Subcutaneous adipose tissue (tissue), 4 donors: ENCODE measurements around the gene DEDD. TPM values are rescaled to one million over a fixed set of nuclear protein-coding genes. Genes with fewer than 3 reads are reported as not detected.

Experiments used
- CTCF ChIP-seq: fragments of 450-650 bp; IDR thresholded peaks from one replicate; pipeline ENCODE4 v1.5.1; 2016; ENCODE audit warnings: low read depth, mild to moderate bottlenecking, control low read depth, antibody characterized with exemption, moderate library complexity
- total RNA-seq, 4 donors: library from RNA; depleted of rRNA; stranded (reverse); fragments of >200 nt; gene quantifications; one replicate each; pipeline ENCODE4 v1.1.0, GENCODE V29; 2016

Gene DEDD
- total RNA-seq, 4 donors from 2014 or later: 25.2 to 36.8 (median 36.4) TPM

DNA sequence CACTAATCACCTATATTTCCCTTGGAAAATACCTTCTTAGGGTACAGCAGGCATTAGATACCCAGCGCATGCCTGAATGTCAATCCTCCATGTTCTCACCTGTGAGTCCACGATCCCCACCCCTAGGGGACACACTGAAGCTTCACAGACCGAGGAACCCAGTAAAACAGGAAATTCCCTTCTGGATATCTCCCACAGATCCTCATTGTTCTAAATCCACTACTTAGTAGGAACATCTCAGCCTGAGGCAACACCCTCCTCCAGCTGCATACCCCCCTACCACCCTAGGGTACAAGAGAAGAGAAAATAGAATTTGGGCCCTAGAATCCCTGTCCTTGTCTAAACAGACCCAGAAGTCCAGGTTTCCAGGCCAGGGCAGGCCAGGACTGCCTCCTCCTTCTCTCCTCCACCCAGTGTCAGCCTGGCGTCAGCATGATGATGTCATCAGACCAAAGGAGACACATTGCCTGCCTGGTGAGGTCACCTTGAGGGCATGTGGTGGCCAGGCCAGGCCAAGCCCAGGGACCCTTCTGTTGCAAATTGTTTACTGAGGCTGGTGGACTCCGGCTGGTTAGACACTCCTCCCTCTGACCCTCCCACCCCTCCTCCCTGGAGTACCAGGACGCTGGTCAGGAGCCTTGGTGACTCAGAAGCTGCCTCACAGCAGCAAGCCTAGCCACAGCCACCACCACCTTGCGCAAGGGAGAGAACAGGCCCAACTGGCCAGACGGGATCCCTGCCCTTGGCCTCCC is 49.3 kb downstream of the DEDD start:
- no peak for TF ChIP-seq CTCF

DNA sequence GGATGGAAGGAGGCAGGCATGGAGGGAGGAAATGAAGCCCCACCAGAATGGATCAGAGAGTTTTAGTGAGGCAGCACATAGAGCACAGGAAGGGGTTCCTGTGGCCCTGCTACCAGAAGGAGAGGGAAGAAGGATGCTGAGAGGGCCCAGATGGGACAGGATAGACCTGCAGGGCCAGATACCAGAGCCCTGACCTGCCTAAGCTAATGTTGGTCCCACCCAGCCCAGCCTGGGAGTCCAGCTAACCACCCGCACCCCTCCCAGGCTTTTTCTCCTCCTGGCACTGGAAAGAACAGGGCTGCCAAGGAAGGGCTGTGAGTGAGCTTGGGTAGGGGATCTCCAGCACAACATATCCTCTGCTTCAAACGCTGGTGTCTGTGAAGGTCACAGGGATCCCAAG is 50.0 kb downstream of the DEDD start:
- no peak for TF ChIP-seq CTCF

- no peak for TF ChIP-seq CTCF
Observed at GRCh38 chr1:161081519-161081918, 50.9 kb downstream of the DEDD start.

- TF ChIP-seq CTCF: no peak
Observed at GRCh38 chr1:161080441-161081405, 51.7 kb downstream of the DEDD start.

DNA sequence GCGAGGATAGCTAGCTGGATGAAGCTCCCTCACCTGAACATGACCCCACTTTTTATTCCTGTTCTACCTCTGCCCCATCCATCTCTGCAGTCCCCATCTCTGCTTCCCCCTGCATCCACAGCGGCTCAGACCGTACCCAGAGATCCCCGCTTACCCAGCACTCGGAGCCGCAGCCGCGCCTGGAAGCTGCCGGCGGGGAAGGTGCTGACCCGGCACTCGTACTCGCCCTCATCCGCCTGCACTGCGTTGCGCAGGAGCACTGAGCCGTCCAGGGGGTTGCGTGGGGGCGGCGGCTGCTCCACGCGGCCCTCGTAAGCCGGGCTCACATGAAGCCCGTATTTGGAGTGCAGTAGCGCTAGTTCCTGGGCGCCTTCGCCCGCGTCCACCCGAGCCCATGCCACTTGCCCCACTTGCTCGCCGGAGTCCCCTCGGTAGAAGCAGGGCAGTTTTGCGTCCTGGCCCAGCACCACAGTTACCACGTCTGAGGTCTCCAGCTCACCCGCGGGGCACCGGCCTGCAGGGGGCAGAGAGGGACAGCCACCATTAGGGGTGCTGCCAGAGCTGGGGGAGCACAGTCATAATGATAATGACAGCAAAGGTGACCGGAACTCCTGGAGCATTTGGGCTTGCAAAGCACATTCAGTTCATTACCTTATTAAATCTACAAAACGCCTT is 52.9 kb downstream of the DEDD start:
- no peak for TF ChIP-seq CTCF

DNA sequence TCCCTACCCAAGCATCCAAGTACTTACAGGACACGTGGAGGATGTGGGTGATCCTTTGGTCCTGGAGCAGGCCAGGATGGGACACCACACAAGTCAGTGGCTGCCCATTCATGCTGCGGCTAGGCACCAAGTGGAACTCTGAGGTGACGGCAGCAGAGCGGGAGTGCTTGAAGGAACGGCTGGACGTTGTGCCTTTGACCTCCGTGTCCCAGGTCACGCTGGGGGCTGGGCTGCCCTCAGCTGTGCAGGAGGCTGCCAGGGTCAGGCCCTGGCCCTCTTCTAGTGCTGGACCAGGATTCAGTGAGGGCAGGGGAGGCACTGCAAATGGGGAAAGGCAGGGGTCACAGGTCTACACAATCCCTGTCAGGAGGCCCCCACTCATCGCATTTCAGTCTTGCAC is 55.0 kb downstream of the DEDD start:
- TF ChIP-seq CTCF: no peak

DNA sequence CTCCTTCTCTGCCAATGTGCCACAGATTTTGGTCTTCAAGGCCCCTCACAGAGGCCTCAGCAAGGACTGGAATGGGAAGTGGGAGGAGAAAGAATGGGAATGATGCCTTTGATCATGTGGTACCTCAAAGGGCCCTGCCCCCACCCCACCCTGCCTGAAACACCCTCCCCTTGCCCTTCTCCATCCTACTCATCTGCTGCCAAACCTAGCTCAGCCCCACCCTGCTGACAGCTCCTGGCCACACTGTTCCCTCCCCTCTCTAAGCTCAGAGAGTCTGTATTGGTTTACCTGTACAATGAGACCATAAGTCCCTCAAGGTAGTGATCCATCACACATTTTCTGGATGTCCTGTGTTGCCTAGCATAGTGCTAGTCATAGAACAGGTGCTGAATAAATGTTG is 56.1 kb downstream of the DEDD start:
- TF ChIP-seq CTCF: no peak
